Mesenchymal stem cell (in vitro differentiated cells and primary cell): ENCODE results near the gene IGF1R.
A peak's percentile ranks its signal among the peaks of the same experiment; 100 is the strongest.

Experiments used
- DNase-seq: peaks from one replicate; pipeline ENCODE4 v3.0.0-alpha.2; 2013
- H2AFZ ChIP-seq: one replicate; pipeline ENCODE4 v1.6.1; 2013; ENCODE audit warnings: low read depth, mild to moderate bottlenecking, control low read depth, inconsistent platforms, low read length, moderate library complexity
- H2AK5ac ChIP-seq: 2 replicates; pipeline ENCODE4 v1.6.1; 2013; ENCODE audit warnings: low read length, moderate library complexity, mild to moderate bottlenecking, inconsistent platforms; ENCODE audit not compliant: severe bottlenecking
- H2BK120ac ChIP-seq: one replicate; pipeline ENCODE4 v1.6.1; 2013; ENCODE audit warnings: low read depth, mild to moderate bottlenecking, inconsistent platforms, low read length, moderate library complexity
- H2BK12ac ChIP-seq, 2 experiments: one replicate each; pipeline ENCODE4 v1.6.1; 2013; ENCODE audit warnings: inconsistent platforms in 2 of 2, low read length in 2 of 2, mild to moderate bottlenecking in 2 of 2, moderate library complexity in 2 of 2, control low read depth in 1 of 2
- H2BK15ac ChIP-seq: one replicate; pipeline ENCODE4 v1.6.1; 2013; ENCODE audit warnings: mild to moderate bottlenecking, low read depth, inconsistent platforms; ENCODE audit not compliant: poor library complexity, severe bottlenecking
- H2BK5ac ChIP-seq: 2 replicates; pipeline ENCODE4 v1.6.1; 2013; ENCODE audit warnings: low read depth, mild to moderate bottlenecking, low read length, control low read depth, inconsistent platforms; ENCODE audit not compliant: poor library complexity, severe bottlenecking
- H3K14ac ChIP-seq, 2 experiments: one replicate each; pipeline ENCODE4 v1.6.1; 2013; ENCODE audit warnings: inconsistent platforms in 2 of 2, low read length in 2 of 2, control low read depth in 1 of 2, mild to moderate bottlenecking in 1 of 2, moderate library complexity in 1 of 2
- H3K18ac ChIP-seq, 2 experiments: one replicate each; pipeline ENCODE4 v1.6.1; 2013; ENCODE audit warnings: inconsistent platforms in 2 of 2, low read length in 2 of 2, control low read depth in 1 of 2, low read depth in 1 of 2, mild to moderate bottlenecking in 1 of 2
- H3K23ac ChIP-seq, 2 experiments: one replicate each; pipeline ENCODE4 v1.6.1; 2013; ENCODE audit warnings: inconsistent platforms in 2 of 2, low read length in 2 of 2, mild to moderate bottlenecking in 2 of 2, moderate library complexity in 2 of 2, control low read depth in 1 of 2
- H3K27ac ChIP-seq: 2 replicates; pipeline ENCODE4 v1.5.1; 2013; ENCODE audit warnings: mild to moderate bottlenecking, moderate library complexity, low read length, control low read depth, inconsistent platforms; ENCODE audit not compliant: poor library complexity, severe bottlenecking
- H3K27me3 ChIP-seq, 2 experiments: 2 replicates each; pipeline versions ENCODE4 v1.6.1 to v1.7.0; 2013; ENCODE audit warnings: low read length in 2 of 2, mild to moderate bottlenecking in 2 of 2, moderate library complexity in 2 of 2, control low read depth in 1 of 2, inconsistent platforms in 1 of 2; ENCODE audit not compliant: control insufficient read depth in 1 of 2, insufficient read depth in 1 of 2
- H3K36me3 ChIP-seq, 2 experiments: 2 replicates each; pipeline versions ENCODE4 v1.6.1 to v1.7.0; 2013; ENCODE audit warnings: low read length in 2 of 2, control low read depth in 1 of 2, inconsistent platforms in 1 of 2, low read depth in 1 of 2, mild to moderate bottlenecking in 1 of 2; ENCODE audit not compliant: insufficient read depth in 2 of 2, control insufficient read depth in 1 of 2
- H3K4ac ChIP-seq, 2 experiments: one replicate each; pipeline ENCODE4 v1.6.1; 2013; ENCODE audit warnings: inconsistent platforms in 2 of 2, low read length in 2 of 2, mild to moderate bottlenecking in 2 of 2, moderate library complexity in 2 of 2, control low read depth in 1 of 2, low read depth in 1 of 2
- H3K4me1 ChIP-seq: 2 replicates; pipeline ENCODE4 v1.6.1; 2013; ENCODE audit warnings: low read depth, low read length, control low read depth; ENCODE audit not compliant: control insufficient read depth, insufficient read depth
- H3K4me2 ChIP-seq: 2 replicates; pipeline ENCODE4 v1.6.1; 2013; ENCODE audit warnings: low read length, mild to moderate bottlenecking, inconsistent platforms; ENCODE audit not compliant: poor library complexity, severe bottlenecking
- H3K4me3 ChIP-seq, 2 experiments: 2 replicates each; pipeline versions ENCODE4 v1.5.1 to v1.7.0; 2013; ENCODE audit warnings: low read length in 2 of 2, mild to moderate bottlenecking in 2 of 2, control low read depth in 1 of 2, low read depth in 1 of 2; ENCODE audit not compliant: insufficient read depth in 1 of 2
- H3K79me1 ChIP-seq: replicated peaks from 2 replicates; pipeline ENCODE4 v1.6.1; 2013; ENCODE audit warnings: mild to moderate bottlenecking, control low read depth, low read length, inconsistent platforms; ENCODE audit not compliant: poor library complexity, severe bottlenecking
- H3K9ac ChIP-seq: 2 replicates; pipeline ENCODE4 v1.7.0; 2013; ENCODE audit warnings: mild to moderate bottlenecking, low read length, moderate library complexity
- H3K9me3 ChIP-seq: 2 replicates; pipeline ENCODE4 v1.7.0; 2013; ENCODE audit warnings: mild to moderate bottlenecking, low read length; ENCODE audit not compliant: control insufficient read depth
- H4K8ac ChIP-seq: one replicate; pipeline ENCODE4 v1.6.1; 2013; ENCODE audit warnings: inconsistent platforms, mild to moderate bottlenecking, low read length, moderate library complexity
- H4K91ac ChIP-seq: one replicate; pipeline ENCODE4 v1.6.1; 2013; ENCODE audit warnings: mild to moderate bottlenecking, low read length, inconsistent platforms
- WGBS: methylation state at CpG from one replicate; pipeline ENCODE4 v1.1.7; 2013; ENCODE audit warnings: mixed read lengths; 5-methylcytosine and 5-hydroxymethylcytosine counted together

The IGF1R gene

GRCh38 chr15:98807262-98807661 lies 158.9 kb downstream of the IGF1R start:
- Histone ChIP-seq H3K4me2 (no peak overlapping the region), H3K79me1 (peaks cover 38% of the 10 kb centered on the region), H4K91ac (no peak overlapping the region), H3K36me3 (peaks cover 0 to 4% of the 10 kb centered on the region in 2 experiments), H3K27me3 (no peaks in the 10 kb centered on the region), H2BK120ac (no peak overlapping the region), H3K9me3 (no peaks in the 10 kb centered on the region), H3K9ac (peak overlapping the region; percentile 16), H3K4me3 (no peak overlapping the region), H3K14ac (no peak overlapping the region), H3K23ac (no peak overlapping the region), H3K18ac (no peak overlapping the region), H2BK12ac (no peak overlapping the region), H2BK15ac (no peak overlapping the region), H3K27ac (no peak overlapping the region), H2AFZ (no peak overlapping the region), H3K4me1 (peaks cover 11% of the 10 kb centered on the region), H2BK5ac (no peak overlapping the region), H3K4ac (no peak overlapping the region), H4K8ac (no peak overlapping the region), H2AK5ac (no peak overlapping the region)
- peak; percentile 76 for DNase-seq
- 82% methylated on average over 4 of the region's 4 CpGs for WGBS

DNA sequence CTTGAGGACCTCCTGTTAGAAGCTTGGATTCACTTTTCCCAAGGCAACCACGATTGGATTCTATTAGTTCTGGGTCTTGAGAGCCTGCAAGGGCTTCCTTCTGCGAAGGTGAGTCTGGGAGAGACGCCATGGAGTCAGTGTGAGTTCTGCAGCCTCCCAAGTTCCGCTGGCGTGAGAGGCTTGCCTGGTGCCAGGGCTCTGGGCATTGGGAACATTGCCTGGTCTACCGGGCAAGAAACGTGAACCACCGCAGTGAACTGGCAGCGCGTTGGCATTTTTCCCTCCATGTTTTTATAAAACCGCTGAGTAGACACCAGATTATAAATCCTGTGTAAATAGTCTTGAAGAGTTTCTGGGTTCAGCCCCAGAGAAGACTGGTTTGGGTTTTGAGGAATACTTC lies 160.9 kb downstream of the IGF1R start:
- no peak overlapping the region for H2BK120ac ChIP-seq
- no peaks in the 10 kb centered on the region for H3K9me3 ChIP-seq
- H3K79me1 ChIP-seq: peaks cover 43% of the 10 kb centered on the region
- H2BK5ac ChIP-seq: no peak overlapping the region
- no peak overlapping the region for H2AFZ ChIP-seq
- H3K14ac ChIP-seq: no peak overlapping the region
- no peak overlapping the region for H3K18ac ChIP-seq
- peaks cover 0 to 7% of the 10 kb centered on the region in 2 experiments for H3K36me3 ChIP-seq
- no peak overlapping the region for H2BK12ac ChIP-seq
- H3K9ac ChIP-seq: no peak overlapping the region
- H3K27me3 ChIP-seq: no peaks in the 10 kb centered on the region
- no peak overlapping the region for H2AK5ac ChIP-seq
- H3K23ac ChIP-seq: peak overlapping the region in 1 of 2 experiments; percentile 24
- no peak overlapping the region for H4K91ac ChIP-seq
- H3K4me2 ChIP-seq: no peak overlapping the region
- peak overlapping the region in 1 of 2 experiments; percentile 23 for H3K4me3 ChIP-seq
- no peak overlapping the region for H4K8ac ChIP-seq
- DNase-seq: no peak
- H3K4ac ChIP-seq: no peak overlapping the region
- no peak overlapping the region for H2BK15ac ChIP-seq
- WGBS: 90% methylated on average over 11 of the region's 11 CpGs
- H3K4me1 ChIP-seq: peaks cover 6% of the 10 kb centered on the region
- no peak overlapping the region for H3K27ac ChIP-seq

- no peak overlapping the region for H3K27ac ChIP-seq
- H3K4me2 ChIP-seq: no peak overlapping the region
- H3K36me3 ChIP-seq: peaks cover 0 to 7% of the 10 kb centered on the region in 2 experiments
- peaks cover 41% of the 10 kb centered on the region for H3K79me1 ChIP-seq
- H3K23ac ChIP-seq: no peak overlapping the region
- no peak overlapping the region for H2AK5ac ChIP-seq
- no peak overlapping the region for H3K9ac ChIP-seq
- H3K4me1 ChIP-seq: peaks cover 2% of the 10 kb centered on the region
- no peak overlapping the region for H2BK5ac ChIP-seq
- no peak overlapping the region for H2BK12ac ChIP-seq
- H3K14ac ChIP-seq: no peak overlapping the region
- no peak overlapping the region for H3K4me3 ChIP-seq
- no peak overlapping the region for H2AFZ ChIP-seq
- no peaks in the 10 kb centered on the region for H3K9me3 ChIP-seq
- no peak overlapping the region for H3K4ac ChIP-seq
- no peak overlapping the region for H4K91ac ChIP-seq
- no peak overlapping the region for H2BK15ac ChIP-seq
- WGBS: 76% methylated on average over 8 of the region's 8 CpGs
- H4K8ac ChIP-seq: no peak overlapping the region
- no peak for DNase-seq
- no peaks in the 10 kb centered on the region for H3K27me3 ChIP-seq
- no peak overlapping the region for H2BK120ac ChIP-seq
- no peak overlapping the region for H3K18ac ChIP-seq
Measured at GRCh38 chr15:98812716-98813446, 164.5 kb downstream of the IGF1R start.

- H2BK12ac ChIP-seq: no peak overlapping the region
- no peak overlapping the region for H2BK120ac ChIP-seq
- H4K8ac ChIP-seq: no peak overlapping the region
- no peak overlapping the region for H3K9ac ChIP-seq
- no peak overlapping the region for H2AK5ac ChIP-seq
- H3K4ac ChIP-seq: no peak overlapping the region
- H3K18ac ChIP-seq: no peak overlapping the region
- H3K4me3 ChIP-seq: no peak overlapping the region
- DNase-seq: no peak
- H3K4me1 ChIP-seq: peaks cover 2% of the 10 kb centered on the region
- H2AFZ ChIP-seq: no peak overlapping the region
- no peak overlapping the region for H4K91ac ChIP-seq
- no peaks in the 10 kb centered on the region for H3K9me3 ChIP-seq
- H3K14ac ChIP-seq: no peak overlapping the region
- WGBS: 91% methylated on average over 4 of the region's 4 CpGs
- peaks cover 0 to 7% of the 10 kb centered on the region in 2 experiments for H3K36me3 ChIP-seq
- no peak overlapping the region for H2BK15ac ChIP-seq
- no peaks in the 10 kb centered on the region for H3K27me3 ChIP-seq
- H3K4me2 ChIP-seq: no peak overlapping the region
- H2BK5ac ChIP-seq: no peak overlapping the region
- peaks cover 43% of the 10 kb centered on the region for H3K79me1 ChIP-seq
- H3K27ac ChIP-seq: no peak overlapping the region
- H3K23ac ChIP-seq: no peak overlapping the region
Measured at GRCh38 chr15:98813951-98814350, 165.6 kb downstream of the IGF1R start.
